Mesenchymal stem cell (in vitro differentiated cells and primary cell): ENCODE results near the gene MYH13.

Experiments used
- DNase-seq: peaks from one replicate; pipeline ENCODE4 v3.0.0-alpha.2; 2013
- H2AFZ ChIP-seq: one replicate; pipeline ENCODE4 v1.6.1; 2013; ENCODE audit warnings: low read depth, mild to moderate bottlenecking, control low read depth, inconsistent platforms, low read length, moderate library complexity
- H2AK5ac ChIP-seq: 2 replicates; pipeline ENCODE4 v1.6.1; 2013; ENCODE audit warnings: low read length, moderate library complexity, mild to moderate bottlenecking, inconsistent platforms; ENCODE audit not compliant: severe bottlenecking
- H2BK120ac ChIP-seq: one replicate; pipeline ENCODE4 v1.6.1; 2013; ENCODE audit warnings: low read depth, mild to moderate bottlenecking, inconsistent platforms, low read length, moderate library complexity
- H2BK12ac ChIP-seq, 2 experiments: one replicate each; pipeline ENCODE4 v1.6.1; 2013; ENCODE audit warnings: inconsistent platforms in 2 of 2, low read length in 2 of 2, mild to moderate bottlenecking in 2 of 2, moderate library complexity in 2 of 2, control low read depth in 1 of 2
- H2BK15ac ChIP-seq: one replicate; pipeline ENCODE4 v1.6.1; 2013; ENCODE audit warnings: mild to moderate bottlenecking, low read depth, inconsistent platforms; ENCODE audit not compliant: poor library complexity, severe bottlenecking
- H2BK5ac ChIP-seq: 2 replicates; pipeline ENCODE4 v1.6.1; 2013; ENCODE audit warnings: low read depth, mild to moderate bottlenecking, low read length, control low read depth, inconsistent platforms; ENCODE audit not compliant: poor library complexity, severe bottlenecking
- H3K14ac ChIP-seq, 2 experiments: one replicate each; pipeline ENCODE4 v1.6.1; 2013; ENCODE audit warnings: inconsistent platforms in 2 of 2, low read length in 2 of 2, control low read depth in 1 of 2, mild to moderate bottlenecking in 1 of 2, moderate library complexity in 1 of 2
- H3K18ac ChIP-seq, 2 experiments: one replicate each; pipeline ENCODE4 v1.6.1; 2013; ENCODE audit warnings: inconsistent platforms in 2 of 2, low read length in 2 of 2, control low read depth in 1 of 2, low read depth in 1 of 2, mild to moderate bottlenecking in 1 of 2
- H3K23ac ChIP-seq, 2 experiments: one replicate each; pipeline ENCODE4 v1.6.1; 2013; ENCODE audit warnings: inconsistent platforms in 2 of 2, low read length in 2 of 2, mild to moderate bottlenecking in 2 of 2, moderate library complexity in 2 of 2, control low read depth in 1 of 2
- H3K27ac ChIP-seq: 2 replicates; pipeline ENCODE4 v1.5.1; 2013; ENCODE audit warnings: mild to moderate bottlenecking, moderate library complexity, low read length, control low read depth, inconsistent platforms; ENCODE audit not compliant: poor library complexity, severe bottlenecking
- H3K27me3 ChIP-seq, 2 experiments: 2 replicates each; pipeline versions ENCODE4 v1.6.1 to v1.7.0; 2013; ENCODE audit warnings: low read length in 2 of 2, mild to moderate bottlenecking in 2 of 2, moderate library complexity in 2 of 2, control low read depth in 1 of 2, inconsistent platforms in 1 of 2; ENCODE audit not compliant: control insufficient read depth in 1 of 2, insufficient read depth in 1 of 2
- H3K36me3 ChIP-seq, 2 experiments: 2 replicates each; pipeline versions ENCODE4 v1.6.1 to v1.7.0; 2013; ENCODE audit warnings: low read length in 2 of 2, control low read depth in 1 of 2, inconsistent platforms in 1 of 2, low read depth in 1 of 2, mild to moderate bottlenecking in 1 of 2; ENCODE audit not compliant: insufficient read depth in 2 of 2, control insufficient read depth in 1 of 2
- H3K4ac ChIP-seq, 2 experiments: one replicate each; pipeline ENCODE4 v1.6.1; 2013; ENCODE audit warnings: inconsistent platforms in 2 of 2, low read length in 2 of 2, mild to moderate bottlenecking in 2 of 2, moderate library complexity in 2 of 2, control low read depth in 1 of 2, low read depth in 1 of 2
- H3K4me1 ChIP-seq: 2 replicates; pipeline ENCODE4 v1.6.1; 2013; ENCODE audit warnings: low read depth, low read length, control low read depth; ENCODE audit not compliant: control insufficient read depth, insufficient read depth
- H3K4me2 ChIP-seq: 2 replicates; pipeline ENCODE4 v1.6.1; 2013; ENCODE audit warnings: low read length, mild to moderate bottlenecking, inconsistent platforms; ENCODE audit not compliant: poor library complexity, severe bottlenecking
- H3K4me3 ChIP-seq, 2 experiments: 2 replicates each; pipeline versions ENCODE4 v1.5.1 to v1.7.0; 2013; ENCODE audit warnings: low read length in 2 of 2, mild to moderate bottlenecking in 2 of 2, control low read depth in 1 of 2, low read depth in 1 of 2; ENCODE audit not compliant: insufficient read depth in 1 of 2
- H3K79me1 ChIP-seq: replicated peaks from 2 replicates; pipeline ENCODE4 v1.6.1; 2013; ENCODE audit warnings: mild to moderate bottlenecking, control low read depth, low read length, inconsistent platforms; ENCODE audit not compliant: poor library complexity, severe bottlenecking
- H3K9ac ChIP-seq: 2 replicates; pipeline ENCODE4 v1.7.0; 2013; ENCODE audit warnings: mild to moderate bottlenecking, low read length, moderate library complexity
- H3K9me3 ChIP-seq: 2 replicates; pipeline ENCODE4 v1.7.0; 2013; ENCODE audit warnings: mild to moderate bottlenecking, low read length; ENCODE audit not compliant: control insufficient read depth
- H4K8ac ChIP-seq: one replicate; pipeline ENCODE4 v1.6.1; 2013; ENCODE audit warnings: inconsistent platforms, mild to moderate bottlenecking, low read length, moderate library complexity
- H4K91ac ChIP-seq: one replicate; pipeline ENCODE4 v1.6.1; 2013; ENCODE audit warnings: mild to moderate bottlenecking, low read length, inconsistent platforms
- WGBS: methylation state at CpG from one replicate; pipeline ENCODE4 v1.1.7; 2013; ENCODE audit warnings: mixed read lengths; 5-methylcytosine and 5-hydroxymethylcytosine counted together

MYH13 gene

DNA sequence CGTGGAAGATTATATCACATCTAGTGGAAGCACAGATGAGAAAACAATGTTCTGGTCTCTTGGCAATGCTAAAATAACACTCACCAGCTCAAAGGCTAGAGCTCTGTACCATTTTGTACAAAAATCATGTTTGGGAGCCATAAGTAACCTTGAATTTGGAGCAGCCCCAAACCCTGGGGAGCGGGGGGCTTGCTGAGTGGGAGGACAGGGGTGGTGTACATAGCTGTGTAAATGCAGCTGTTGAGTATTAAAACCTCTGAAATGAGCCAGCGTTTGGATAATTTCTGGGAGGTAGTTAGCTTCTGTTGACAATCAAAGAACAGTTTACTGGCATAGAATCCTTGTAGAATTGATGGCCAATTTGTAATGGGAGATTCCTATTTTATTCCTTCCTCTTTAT lies 44.6 kb upstream of the MYH13 start:
- WGBS: 88% methylated on average over 2 of the region's 3 CpGs
- no peak for DNase-seq
- no peaks in the 10 kb centered on the region for H3K79me1 ChIP-seq
- no peak overlapping the region for H3K14ac ChIP-seq
- no peak overlapping the region for H3K18ac ChIP-seq
- H2BK5ac ChIP-seq: no peak overlapping the region
- no peak overlapping the region for H3K4me2 ChIP-seq
- no peak overlapping the region for H2BK15ac ChIP-seq
- H4K8ac ChIP-seq: no peak overlapping the region
- no peak overlapping the region for H3K4ac ChIP-seq
- no peak overlapping the region for H2AFZ ChIP-seq
- no peak overlapping the region for H3K27ac ChIP-seq
- H3K23ac ChIP-seq: no peak overlapping the region
- no peak overlapping the region for H2BK120ac ChIP-seq
- no peaks in the 10 kb centered on the region for H3K9me3 ChIP-seq
- no peak overlapping the region for H2AK5ac ChIP-seq
- H2BK12ac ChIP-seq: no peak overlapping the region
- H3K4me3 ChIP-seq: no peak overlapping the region
- H3K9ac ChIP-seq: no peak overlapping the region
- H3K4me1 ChIP-seq: no peaks in the 10 kb centered on the region
- no peaks in the 10 kb centered on the region for H3K36me3 ChIP-seq
- H3K27me3 ChIP-seq: peaks cover 0 to 6% of the 10 kb centered on the region in 2 experiments
- H4K91ac ChIP-seq: no peak overlapping the region

DNA sequence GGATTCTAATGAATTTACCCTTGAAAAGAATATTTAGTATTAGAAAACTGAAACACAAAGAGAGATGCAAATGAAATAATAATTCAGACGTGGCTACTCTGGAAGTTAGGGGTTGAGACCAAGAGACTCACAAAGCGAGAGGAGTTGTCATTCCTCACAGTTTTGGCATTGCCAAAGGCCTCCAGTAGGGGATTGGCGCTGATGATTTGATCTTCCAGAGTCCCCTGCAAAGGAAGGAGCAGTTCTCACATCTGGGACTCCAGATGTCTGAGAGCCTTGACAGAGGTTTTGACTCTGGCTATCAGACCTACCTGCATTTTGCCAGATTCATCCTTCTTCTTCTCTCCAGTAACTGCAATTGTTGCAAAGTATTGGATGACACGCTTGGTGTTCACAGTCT lies 42.4 kb upstream of the MYH13 start:
- Histone ChIP-seq H3K27ac (no peak overlapping the region), H3K4me2 (no peak overlapping the region), H2AK5ac (no peak overlapping the region), H2AFZ (no peak overlapping the region), H3K27me3 (peaks cover 0 to 11% of the 10 kb centered on the region in 2 experiments), H3K4ac (no peak overlapping the region), H2BK15ac (no peak overlapping the region), H2BK120ac (no peak overlapping the region), H3K9me3 (no peaks in the 10 kb centered on the region), H3K4me1 (no peaks in the 10 kb centered on the region), H3K36me3 (no peaks in the 10 kb centered on the region), H3K14ac (no peak overlapping the region), H4K8ac (no peak overlapping the region), H3K9ac (no peak overlapping the region), H2BK12ac (no peak overlapping the region), H3K23ac (no peak overlapping the region), H4K91ac (no peak overlapping the region), H3K79me1 (no peaks in the 10 kb centered on the region), H3K4me3 (no peak overlapping the region), H3K18ac (no peak overlapping the region), H2BK5ac (no peak overlapping the region)
- WGBS: 82% methylated on average over 4 of the region's 4 CpGs
- DNase-seq: no peak

DNA sequence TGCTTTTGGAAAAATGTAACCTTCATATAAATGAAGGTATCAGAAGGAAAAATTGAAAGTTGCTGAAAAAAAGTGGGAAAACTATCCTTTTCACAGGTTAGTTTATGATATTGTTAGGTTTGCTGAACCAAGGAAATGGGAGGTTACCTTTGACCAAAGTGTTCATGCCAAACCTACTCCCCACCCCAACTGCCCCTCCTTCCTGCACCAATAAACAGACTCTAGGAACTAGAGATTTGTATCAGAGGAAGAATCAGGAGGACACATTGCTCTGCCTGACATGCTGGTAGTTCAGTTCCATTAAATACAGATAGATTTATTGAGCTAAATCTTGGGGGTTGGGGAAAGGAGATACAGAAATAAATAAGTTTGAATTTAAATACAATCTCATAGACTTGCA lies 30.8 kb upstream of the MYH13 start:
- Histone ChIP-seq H3K27me3 (no peaks in the 10 kb centered on the region), H3K79me1 (no peaks in the 10 kb centered on the region), H3K4me1 (no peaks in the 10 kb centered on the region), H3K27ac (no peak overlapping the region), H2BK120ac (no peak overlapping the region), H3K18ac (no peak overlapping the region), H3K4ac (no peak overlapping the region), H3K9ac (no peak overlapping the region), H2BK5ac (no peak overlapping the region), H2BK12ac (no peak overlapping the region), H3K23ac (no peak overlapping the region), H3K4me2 (no peak overlapping the region), H3K4me3 (no peak overlapping the region), H2AK5ac (no peak overlapping the region), H4K8ac (no peak overlapping the region), H2AFZ (no peak overlapping the region), H3K36me3 (no peaks in the 10 kb centered on the region), H2BK15ac (no peak overlapping the region), H3K14ac (no peak overlapping the region), H4K91ac (no peak overlapping the region), H3K9me3 (no peaks in the 10 kb centered on the region)
- no peak for DNase-seq

DNA sequence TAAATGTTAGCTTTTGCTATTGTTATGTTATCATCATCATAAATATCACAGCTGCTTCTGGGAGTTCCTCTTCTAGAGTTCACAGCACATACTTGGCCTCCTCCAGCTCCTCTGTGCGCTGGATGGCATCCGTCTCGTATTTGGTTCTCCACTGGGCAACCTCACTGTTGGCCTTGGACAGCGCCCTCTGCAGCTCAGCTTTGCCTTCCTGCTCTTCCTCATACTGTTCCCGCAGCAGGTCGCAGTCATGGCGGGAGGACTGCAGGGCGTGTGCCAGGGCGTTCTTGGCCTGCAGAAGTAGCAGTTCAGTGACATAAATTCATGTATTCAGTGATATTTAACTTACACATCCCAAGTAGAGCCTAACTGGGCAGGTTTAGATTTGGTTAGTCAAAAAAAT lies 25.5 kb upstream of the MYH13 start:
- Histone ChIP-seq H2AK5ac (no peak overlapping the region), H2BK120ac (no peak overlapping the region), H2AFZ (no peak overlapping the region), H3K14ac (no peak overlapping the region), H3K4ac (no peak overlapping the region), H2BK15ac (no peak overlapping the region), H3K9me3 (no peaks in the 10 kb centered on the region), H3K79me1 (no peaks in the 10 kb centered on the region), H3K27me3 (peaks cover 0 to 8% of the 10 kb centered on the region in 2 experiments), H3K23ac (no peak overlapping the region), H3K4me2 (no peak overlapping the region), H3K4me3 (no peak overlapping the region), H4K91ac (no peak overlapping the region), H2BK5ac (no peak overlapping the region), H2BK12ac (no peak overlapping the region), H3K27ac (no peak overlapping the region), H3K18ac (no peak overlapping the region), H3K9ac (no peak overlapping the region), H3K36me3 (no peaks in the 10 kb centered on the region), H4K8ac (no peak overlapping the region), H3K4me1 (no peaks in the 10 kb centered on the region)
- 76% methylated on average over 4 of the region's 9 CpGs for WGBS
- no peak for DNase-seq
